Prostate gland (tissue), 2 donors: ENCODE data around the gene CRYGN.

Experiments
- CTCF ChIP-seq, 4 experiments: fragments of 200-600 bp in 2 of 4; fragments of 450-650 bp in 2 of 4; sonication (generic) in 2 of 4; IDR thresholded peaks; 1 replicate in 3 of 4; 2 replicates in 1 of 4; pipeline ENCODE4 v1.5.1; 2016 to 2019; ENCODE audit warnings: antibody characterized with exemption in 4 of 4, mild to moderate bottlenecking in 2 of 4, moderate library complexity in 2 of 4
- POLR2A ChIP-seq: fragments of 450-650 bp; IDR thresholded peaks from one replicate; pipeline ENCODE4 v1.6.1; 2016; ENCODE audit warnings: antibody characterized with exemption, mild to moderate bottlenecking
- POLR2AphosphoS5 ChIP-seq: sonication (generic); formaldehyde crosslinking; IDR thresholded peaks from one replicate; pipeline ENCODE4 v1.6.1; 2017; ENCODE audit warnings: antibody characterized with exemption

- TF ChIP-seq CTCF (IDR thresholded peaks at IDR 0.05) (no peak), POLR2A (no peak), POLR2AphosphoS5 (no peak)
Observed at GRCh38 chr7:151394076-151395035, 45.6 kb downstream of the CRYGN start.
